SU-DHL-6 (cell line): Measurements from ENCODE around the gene LRBA.

Experiments
- H2AFZ ChIP-seq: fragments of 200-600 bp; sonication (generic); 2 replicates; pipeline ENCODE4 v1.6.1; 2014; ENCODE audit warnings: low read depth, mild to moderate bottlenecking, moderate library complexity, mixed read lengths, antibody characterized with exemption, low read length; ENCODE audit not compliant: severe bottlenecking
- H3F3A ChIP-seq: fragments of 200-600 bp; shearing (Covaris generic); 2 replicates; pipeline ENCODE4 v1.6.0; 2016; ENCODE audit warnings: antibody characterized with exemption, mild to moderate bottlenecking; ENCODE audit not compliant: insufficient read depth
- H3K27ac ChIP-seq: fragments of 200-600 bp; sonication (generic); 2 replicates; pipeline ENCODE4 v1.5.1; 2016; ENCODE audit warnings: low read depth, mild to moderate bottlenecking, low read length, moderate library complexity, mixed read lengths
- H3K27me3 ChIP-seq: fragments of 200-600 bp; sonication (generic), shearing (Covaris generic); 2 replicates; pipeline ENCODE4 v1.6.0; 2014; ENCODE audit warnings: mild to moderate bottlenecking, low read length
- H3K36me3 ChIP-seq: fragments of 200-600 bp; sonication (generic); 2 replicates; pipeline ENCODE4 v1.6.1; 2014; ENCODE audit warnings: mild to moderate bottlenecking, low read length, mixed read lengths
- H3K4me2 ChIP-seq: fragments of 300-600, 200-600 bp; shearing (Covaris generic), sonication (generic); 2 replicates; pipeline ENCODE4 v1.6.0; 2014; ENCODE audit warnings: low read length, low read depth, mild to moderate bottlenecking; ENCODE audit not compliant: poor library complexity, severe bottlenecking
- H3K4me3 ChIP-seq: fragments of 200-600 bp; sonication (generic); 2 replicates; pipeline ENCODE4 v1.5.1; 2014; ENCODE audit warnings: antibody characterized with exemption, low read length, mild to moderate bottlenecking, mixed read lengths; ENCODE audit not compliant: insufficient read depth, poor library complexity, severe bottlenecking
- H3K79me2 ChIP-seq: fragments of 200-600 bp; sonication (generic); 2 replicates; pipeline ENCODE4 v1.6.1; 2014; ENCODE audit warnings: mild to moderate bottlenecking, low read length, moderate library complexity; ENCODE audit not compliant: insufficient read depth
- H3K9ac ChIP-seq: fragments of 200-600 bp; sonication (generic); 2 replicates; pipeline ENCODE4 v1.7.0; 2014; ENCODE audit warnings: mild to moderate bottlenecking, low read length
- H3K9me2 ChIP-seq: fragments of 200-600 bp; sonication (generic); replicated peaks from 2 replicates; pipeline ENCODE4 v1.6.1; 2014; ENCODE audit warnings: low read length; ENCODE audit not compliant: insufficient read depth
- H3K9me3 ChIP-seq: fragments of 200-600 bp; sonication (generic); 2 replicates; pipeline ENCODE4 v1.6.1; 2014; ENCODE audit warnings: low read length, mixed read lengths; ENCODE audit not compliant: insufficient read depth
- H4K20me1 ChIP-seq: fragments of 200-600 bp; sonication (generic); 2 replicates; pipeline ENCODE4 v1.6.1; 2014; ENCODE audit warnings: low read depth, mild to moderate bottlenecking, antibody characterized with exemption, low read length, moderate library complexity, mixed read lengths
- EZH2phosphoT487 ChIP-seq: fragments of 200-600 bp; sonication (generic), shearing (Covaris generic); conservative IDR thresholded peaks from 2 replicates; pipeline ENCODE4 v1.6.1; 2018; ENCODE audit warnings: mild to moderate bottlenecking, antibody characterized with exemption, low read length, moderate library complexity, mixed read lengths
- TF ChIP-seq, protein P1 (sequence below): fragments of 200-600 bp; sonication (generic); IDR thresholded peaks from one replicate; pipeline ENCODE4 v1.5.1; 2017; ENCODE audit warnings: antibody characterized with exemption, mild to moderate bottlenecking, low read length, moderate library complexity; ENCODE audit not compliant: insufficient read depth, poor library complexity, severe bottlenecking

Gene LRBA

GRCh38 chr4:150336676-150337412 is 678.2 kb downstream of the LRBA start:
- no peaks in the 10 kb centered on the region for H3K9me3 ChIP-seq
- no peaks in the 10 kb centered on the region for H3K27me3 ChIP-seq
- H3K27ac ChIP-seq, result no peak overlapping the region
- no peaks in the 10 kb centered on the region for H3K9me2 ChIP-seq
- no peaks in the 10 kb centered on the region for H3F3A ChIP-seq
- H4K20me1 ChIP-seq, result no peaks in the 10 kb centered on the region
- H3K9ac ChIP-seq, result no peak overlapping the region
- H2AFZ ChIP-seq, result no peak overlapping the region
- no peak overlapping the region for H3K4me2 ChIP-seq
- H3K4me3 ChIP-seq, result no peak overlapping the region
- H3K79me2 ChIP-seq, result no peaks in the 10 kb centered on the region
- no peaks in the 10 kb centered on the region for H3K36me3 ChIP-seq
- TF ChIP-seq, protein P1, sequence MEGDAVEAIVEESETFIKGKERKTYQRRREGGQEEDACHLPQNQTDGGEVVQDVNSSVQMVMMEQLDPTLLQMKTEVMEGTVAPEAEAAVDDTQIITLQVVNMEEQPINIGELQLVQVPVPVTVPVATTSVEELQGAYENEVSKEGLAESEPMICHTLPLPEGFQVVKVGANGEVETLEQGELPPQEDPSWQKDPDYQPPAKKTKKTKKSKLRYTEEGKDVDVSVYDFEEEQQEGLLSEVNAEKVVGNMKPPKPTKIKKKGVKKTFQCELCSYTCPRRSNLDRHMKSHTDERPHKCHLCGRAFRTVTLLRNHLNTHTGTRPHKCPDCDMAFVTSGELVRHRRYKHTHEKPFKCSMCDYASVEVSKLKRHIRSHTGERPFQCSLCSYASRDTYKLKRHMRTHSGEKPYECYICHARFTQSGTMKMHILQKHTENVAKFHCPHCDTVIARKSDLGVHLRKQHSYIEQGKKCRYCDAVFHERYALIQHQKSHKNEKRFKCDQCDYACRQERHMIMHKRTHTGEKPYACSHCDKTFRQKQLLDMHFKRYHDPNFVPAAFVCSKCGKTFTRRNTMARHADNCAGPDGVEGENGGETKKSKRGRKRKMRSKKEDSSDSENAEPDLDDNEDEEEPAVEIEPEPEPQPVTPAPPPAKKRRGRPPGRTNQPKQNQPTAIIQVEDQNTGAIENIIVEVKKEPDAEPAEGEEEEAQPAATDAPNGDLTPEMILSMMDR, result no peak
- no peak for TF ChIP-seq EZH2phosphoT487

DNA sequence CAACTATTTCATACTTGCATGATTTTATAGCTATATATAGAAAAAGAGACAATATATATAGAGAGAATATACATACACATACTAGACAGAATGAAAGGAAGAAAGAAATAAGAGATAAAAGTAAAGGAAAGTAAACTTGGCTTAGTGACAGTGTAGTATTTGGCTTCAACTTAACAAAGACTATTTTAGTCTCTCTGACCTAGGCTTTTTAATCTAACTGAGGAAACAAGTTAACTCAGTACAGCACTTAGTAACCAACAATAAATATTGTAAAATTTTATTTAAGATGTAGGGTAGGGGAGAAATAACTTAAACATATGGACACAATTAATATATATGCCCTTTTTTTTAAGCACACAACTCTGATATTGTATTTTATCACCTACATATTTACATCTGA is 682.1 kb downstream of the LRBA start:
- Histone ChIP-seq H2AFZ (no peak overlapping the region), H3K27ac (no peak overlapping the region), H3K9ac (no peak overlapping the region), H3F3A (no peaks in the 10 kb centered on the region), H3K9me2 (no peaks in the 10 kb centered on the region), H3K27me3 (no peaks in the 10 kb centered on the region), H4K20me1 (no peaks in the 10 kb centered on the region), H3K9me3 (no peaks in the 10 kb centered on the region), H3K36me3 (no peaks in the 10 kb centered on the region), H3K4me3 (no peak overlapping the region), H3K4me2 (no peak overlapping the region), H3K79me2 (no peaks in the 10 kb centered on the region)
- no peak for TF ChIP-seq EZH2phosphoT487
- TF ChIP-seq, protein P1, result no peak

DNA sequence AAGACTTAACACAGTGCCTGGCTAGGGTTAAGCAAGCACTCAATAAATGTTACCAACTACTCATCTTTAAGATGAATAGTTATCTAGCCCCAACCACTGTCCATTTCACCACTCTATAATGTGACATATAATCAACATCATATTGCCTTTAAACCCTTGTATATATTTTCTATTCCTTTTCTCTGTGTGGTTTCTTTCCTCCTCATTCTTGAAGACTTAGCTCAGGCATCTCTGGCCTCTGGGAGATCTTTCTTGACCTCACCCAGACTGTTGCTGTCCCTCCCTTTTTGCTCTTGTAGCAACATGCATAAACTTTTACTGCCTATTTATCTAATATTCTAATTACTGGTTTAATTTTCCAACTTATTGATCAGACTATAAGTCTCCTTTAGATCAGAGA is 683.0 kb downstream of the LRBA start:
- Histone ChIP-seq H3K9me3 (no peaks in the 10 kb centered on the region), H3K27me3 (no peaks in the 10 kb centered on the region), H3K9me2 (no peaks in the 10 kb centered on the region), H3K27ac (no peak overlapping the region), H3K9ac (no peak overlapping the region), H4K20me1 (no peaks in the 10 kb centered on the region), H3K4me2 (no peak overlapping the region), H3K79me2 (no peaks in the 10 kb centered on the region), H2AFZ (no peak overlapping the region), H3F3A (no peaks in the 10 kb centered on the region), H3K36me3 (no peaks in the 10 kb centered on the region), H3K4me3 (no peak overlapping the region)
- no peak for TF ChIP-seq EZH2phosphoT487
- TF ChIP-seq, protein P1, result no peak
